Progenitor cell of endocrine pancreas (in vitro differentiated cells): ENCODE measurements around the gene RPS4Y1. TPM values are rescaled to one million over a fixed set of nuclear protein-coding genes. Genes with fewer than 3 reads are reported as not detected.
"Not testable (repeated sequence)": the region's sequence is repeated elsewhere in the genome, so short reads cannot be mapped to it uniquely, and the experiment has no call there.

ENCODE experiments used
- DNase-seq: peaks from one replicate; pipeline ENCODE4 v3.0.0; 2021; ENCODE audit warnings: low spot score; ENCODE audit not compliant: unreplicated experiment
- H3K27ac Mint-ChIP-seq: 2 replicates; pipeline ENCODE4 v1.8.0; 2021; ENCODE audit warnings: mild to moderate bottlenecking, moderate library complexity, mixed read lengths
- H3K27me3 Mint-ChIP-seq: 2 replicates; pipeline ENCODE4 v1.8.0; 2021; ENCODE audit warnings: mixed read lengths
- H3K36me3 Mint-ChIP-seq: 2 replicates; pipeline ENCODE4 v1.8.0; 2022; ENCODE audit warnings: mixed read lengths; ENCODE audit not compliant: insufficient read depth
- H3K4me1 Mint-ChIP-seq: 2 replicates; pipeline ENCODE4 v1.8.0; 2021; ENCODE audit warnings: low read depth, mixed read lengths
- H3K4me3 Mint-ChIP-seq: 2 replicates; pipeline ENCODE4 v1.8.0; 2021; ENCODE audit warnings: low read depth, mild to moderate bottlenecking, moderate library complexity, mixed read lengths
- H3K9me3 Mint-ChIP-seq: 2 replicates; pipeline ENCODE4 v1.8.0; 2021; ENCODE audit warnings: low read depth, mixed read lengths
- total RNA-seq: library from RNA; stranded (reverse); gene quantifications from 2 replicates; pipeline ENCODE4 v1.2.1, GENCODE V29; 2021
- TF ChIP-seq, protein P1 (sequence below): fragments of 200-600 bp; sonication (generic); IDR thresholded peaks from one replicate; pipeline ENCODE4 v1.5.0; 2021; ENCODE audit warnings: antibody characterized with exemption, mild to moderate bottlenecking; ENCODE audit not compliant: unreplicated experiment

Gene RPS4Y1
- total RNA-seq, 1 donor from 2014 or later: not detected

DNA sequence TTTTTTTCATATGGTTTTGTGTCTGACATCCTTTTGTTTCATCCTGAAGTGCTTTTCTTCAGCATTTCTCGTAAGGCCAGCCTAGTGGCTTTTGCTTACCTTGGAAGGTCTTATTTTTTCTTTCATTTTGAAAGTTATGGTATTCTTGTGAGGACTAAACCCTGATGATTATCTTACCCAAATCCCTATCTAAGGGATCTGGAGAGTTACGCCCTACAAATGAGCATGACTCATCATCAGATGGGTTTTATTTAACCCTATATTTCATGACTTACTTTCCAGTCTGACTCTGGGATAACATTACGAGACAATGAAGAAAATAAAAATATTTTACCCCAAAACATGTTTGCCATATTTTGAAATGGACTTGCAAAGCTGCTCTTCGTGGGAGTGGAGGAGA is 18.4 kb downstream of the RPS4Y1 start:
- Mint-ChIP-seq H3K4me3 (no peak overlapping the region), H3K9me3 (no peaks in the 10 kb centered on the region), H3K27ac (no peak overlapping the region), H3K27me3 (no peaks in the 10 kb centered on the region), H3K4me1 (no peaks in the 10 kb centered on the region), H3K36me3 (no peaks in the 10 kb centered on the region)
- TF ChIP-seq, protein P1, sequence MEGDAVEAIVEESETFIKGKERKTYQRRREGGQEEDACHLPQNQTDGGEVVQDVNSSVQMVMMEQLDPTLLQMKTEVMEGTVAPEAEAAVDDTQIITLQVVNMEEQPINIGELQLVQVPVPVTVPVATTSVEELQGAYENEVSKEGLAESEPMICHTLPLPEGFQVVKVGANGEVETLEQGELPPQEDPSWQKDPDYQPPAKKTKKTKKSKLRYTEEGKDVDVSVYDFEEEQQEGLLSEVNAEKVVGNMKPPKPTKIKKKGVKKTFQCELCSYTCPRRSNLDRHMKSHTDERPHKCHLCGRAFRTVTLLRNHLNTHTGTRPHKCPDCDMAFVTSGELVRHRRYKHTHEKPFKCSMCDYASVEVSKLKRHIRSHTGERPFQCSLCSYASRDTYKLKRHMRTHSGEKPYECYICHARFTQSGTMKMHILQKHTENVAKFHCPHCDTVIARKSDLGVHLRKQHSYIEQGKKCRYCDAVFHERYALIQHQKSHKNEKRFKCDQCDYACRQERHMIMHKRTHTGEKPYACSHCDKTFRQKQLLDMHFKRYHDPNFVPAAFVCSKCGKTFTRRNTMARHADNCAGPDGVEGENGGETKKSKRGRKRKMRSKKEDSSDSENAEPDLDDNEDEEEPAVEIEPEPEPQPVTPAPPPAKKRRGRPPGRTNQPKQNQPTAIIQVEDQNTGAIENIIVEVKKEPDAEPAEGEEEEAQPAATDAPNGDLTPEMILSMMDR: no peak
- no peak for DNase-seq

DNA sequence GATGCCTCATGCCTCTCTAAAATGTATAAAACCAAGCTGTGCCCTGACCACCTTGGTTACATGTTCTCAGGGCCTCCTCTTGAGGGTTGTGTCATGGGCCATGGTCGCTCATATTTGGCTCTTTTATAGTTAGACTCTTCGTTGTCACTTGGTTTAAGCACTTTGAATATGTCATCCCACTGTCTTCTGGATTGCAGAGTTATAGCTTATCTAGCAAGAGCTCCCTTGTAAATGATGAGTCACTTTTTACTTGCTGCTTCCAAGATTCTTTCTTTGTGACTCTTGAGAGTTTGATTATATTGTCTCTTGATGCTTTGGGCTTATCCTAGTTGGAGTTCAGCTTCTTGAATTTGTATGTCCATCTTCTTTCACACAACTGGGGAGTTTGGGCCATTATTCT is 19.1 kb downstream of the RPS4Y1 start:
- TF ChIP-seq, protein P1: no peak
- no peaks in the 10 kb centered on the region for H3K27me3 Mint-ChIP-seq
- no peaks in the 10 kb centered on the region for H3K9me3 Mint-ChIP-seq
- no peak for DNase-seq
- no peak overlapping the region for H3K27ac Mint-ChIP-seq
- no peaks in the 10 kb centered on the region for H3K36me3 Mint-ChIP-seq
- H3K4me3 Mint-ChIP-seq: no peak overlapping the region
- H3K4me1 Mint-ChIP-seq: no peaks in the 10 kb centered on the region

DNA sequence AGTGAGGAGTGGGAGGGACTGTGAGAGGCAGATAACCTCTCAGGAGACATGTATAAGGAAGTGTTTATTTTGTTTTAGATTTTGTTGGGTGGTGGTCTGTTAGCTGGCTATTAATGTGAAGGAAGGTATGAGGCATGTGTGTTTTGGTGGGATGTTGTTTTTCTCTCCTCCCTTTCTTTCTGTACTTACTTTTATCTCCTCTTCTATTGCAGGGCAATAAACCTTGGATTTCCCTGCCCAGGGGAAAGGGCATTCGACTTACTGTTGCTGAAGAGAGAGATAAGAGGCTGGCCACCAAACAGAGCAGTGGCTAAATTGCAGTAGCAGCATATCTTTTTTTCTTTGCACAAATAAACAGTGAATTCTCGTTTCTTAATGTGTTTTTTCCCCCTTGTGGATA is 25.2 kb downstream of the RPS4Y1 start:
- H3K4me3 Mint-ChIP-seq: no peak overlapping the region
- no peaks in the 10 kb centered on the region for H3K9me3 Mint-ChIP-seq
- H3K4me1 Mint-ChIP-seq: no peaks in the 10 kb centered on the region
- H3K27me3 Mint-ChIP-seq: no peaks in the 10 kb centered on the region
- H3K27ac Mint-ChIP-seq: no peak overlapping the region
- TF ChIP-seq, protein P1: no peak
- no peak for DNase-seq
- H3K36me3 Mint-ChIP-seq: no peaks in the 10 kb centered on the region

DNA sequence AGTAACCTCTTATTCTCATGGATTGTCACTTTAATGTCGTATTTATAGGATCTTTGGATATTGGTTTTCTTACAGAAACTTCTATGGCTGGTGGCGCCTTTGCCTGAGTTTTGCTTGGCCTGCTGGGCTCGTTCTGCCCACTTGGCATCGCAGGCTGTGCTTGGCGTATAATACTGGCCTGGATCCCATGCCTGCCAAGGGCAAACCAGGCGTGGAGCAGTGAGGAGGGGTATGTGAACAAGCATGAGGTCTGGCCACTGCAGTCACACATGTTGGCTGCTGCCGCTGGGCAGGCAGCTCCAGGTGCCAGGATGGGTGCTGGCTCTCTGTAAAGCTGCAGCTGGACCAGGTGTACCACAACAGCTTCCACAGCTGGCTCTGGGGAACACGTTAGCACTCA is 26.1 kb downstream of the RPS4Y1 start:
- TF ChIP-seq, protein P1: no peak
- Mint-ChIP-seq H3K4me3 (no peak overlapping the region), H3K4me1 (no peaks in the 10 kb centered on the region), H3K27ac (no peak overlapping the region), H3K36me3 (no peaks in the 10 kb centered on the region), H3K9me3 (no peaks in the 10 kb centered on the region), H3K27me3 (no peaks in the 10 kb centered on the region)
- DNase-seq: no peak

DNA sequence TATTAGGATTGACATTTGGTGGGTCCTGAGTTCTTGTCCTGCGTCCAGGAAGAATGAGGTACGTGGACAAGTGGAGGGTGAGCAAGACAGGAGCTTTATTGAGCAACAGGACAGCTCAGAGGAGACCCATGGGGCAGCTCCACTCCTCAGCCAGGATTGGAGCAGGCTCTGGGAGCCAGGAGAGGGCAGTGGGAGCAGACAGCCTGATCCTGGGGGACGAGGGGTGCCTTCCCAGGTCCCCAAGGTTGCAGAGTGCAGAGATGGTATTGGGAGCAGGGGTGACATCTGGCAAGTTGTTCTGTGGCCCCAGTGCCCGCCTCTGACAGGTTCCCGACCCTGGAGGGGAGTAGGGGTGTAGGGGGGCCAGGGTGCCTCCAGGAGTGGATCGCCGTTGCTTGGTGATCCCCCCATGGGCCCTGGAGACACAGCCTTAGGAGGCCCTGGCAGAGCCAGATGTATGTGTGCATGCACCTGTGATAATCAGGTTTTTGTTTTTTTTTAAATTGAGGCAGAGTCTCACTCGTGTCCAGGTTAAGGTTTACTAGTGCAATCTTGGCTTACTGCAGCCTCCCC is 26.7 kb downstream of the RPS4Y1 start:
- Mint-ChIP-seq H3K36me3 (no peaks in the 10 kb centered on the region), H3K4me1 (no peaks in the 10 kb centered on the region), H3K4me3 (no peak overlapping the region), H3K27ac (no peak overlapping the region), H3K9me3 (no peaks in the 10 kb centered on the region), H3K27me3 (no peaks in the 10 kb centered on the region)
- DNase-seq: no peak
- TF ChIP-seq, protein P1: no peak

DNA sequence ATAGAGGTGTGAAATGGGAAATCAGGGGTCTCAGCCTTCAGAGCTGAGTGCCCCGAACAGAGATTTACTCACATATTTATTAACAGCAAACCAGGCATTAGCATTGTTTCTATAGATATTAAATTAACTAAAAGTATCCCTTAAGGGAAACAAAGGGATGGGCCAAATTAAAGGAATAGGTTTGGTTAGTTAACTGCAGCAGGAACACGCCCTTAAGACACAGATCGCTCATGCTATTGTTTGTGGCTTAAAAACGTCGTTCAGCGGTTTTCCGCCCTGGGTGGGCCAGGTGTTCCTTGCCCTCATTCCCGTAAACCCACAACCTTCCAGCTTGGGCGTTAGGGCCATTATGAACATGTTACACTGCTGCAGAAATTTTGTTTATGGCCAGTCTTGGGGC is 30.8 kb downstream of the RPS4Y1 start:
- not testable (repeated sequence) for H3K27me3 Mint-ChIP-seq, H3K4me3 Mint-ChIP-seq, DNase-seq, H3K9me3 Mint-ChIP-seq, H3K27ac Mint-ChIP-seq, H3K4me1 Mint-ChIP-seq, H3K36me3 Mint-ChIP-seq
